A673 (cell line): ENCODE data around the gene CUBN. TPM values are rescaled to one million over a fixed set of nuclear protein-coding genes. Genes with fewer than 3 reads are reported as not detected.

Experiments
- BruUV-seq: library from RNA; stranded (reverse); fragments of 400-500 nt; replicated peaks from 2 replicates; lab custom pipeline; 2021; lab: Mats Ljungman, UMichigan
- CTCF ChIA-PET: fragments of 300-600 bp; sonication (Branson Sonifier 250); formaldehyde crosslinking; loops from one replicate; lab custom pipeline; 2022; ENCODE audit warnings: antibody characterized with exemption; lab: Charles Lee
- POLR2A ChIA-PET: fragments of 300-600 bp; sonication (Branson Sonifier 250); formaldehyde crosslinking; loops from one replicate; lab custom pipeline; 2022; ENCODE audit warnings: antibody characterized with exemption; ENCODE audit not compliant: low non-redundant PET; lab: Charles Lee
- DNase-seq: peaks from one replicate; pipeline ENCODE4 v3.0.0-alpha.2; 2015; ENCODE audit warnings: low spot score
- H3K27ac ChIP-seq: fragments of 200-600 bp; sonication (generic); 2 replicates; pipeline ENCODE4 v1.5.1; 2016; ENCODE audit warnings: mixed run types, low read depth, mild to moderate bottlenecking, mixed read lengths, antibody characterized with exemption, low read length; ENCODE audit not compliant: poor library complexity, severe bottlenecking
- H3K27me3 ChIP-seq: fragments of 200-600 bp; sonication (generic); replicated peaks from 2 replicates; pipeline ENCODE4 v1.6.1; 2017; ENCODE audit warnings: mixed run types, low read depth, mild to moderate bottlenecking, mixed read lengths, antibody characterized with exemption, low read length; ENCODE audit not compliant: insufficient read depth, poor library complexity
- H3K36me3 ChIP-seq: fragments of 200-600 bp; sonication (generic); 2 replicates; pipeline ENCODE4 v1.6.1; 2016; ENCODE audit warnings: mixed run types, mild to moderate bottlenecking, mixed read lengths, antibody characterized with exemption, low read length; ENCODE audit not compliant: insufficient read depth, poor library complexity, severe bottlenecking
- H3K4me1 ChIP-seq: fragments of 200-600 bp; sonication (generic); 2 replicates; pipeline ENCODE4 v1.6.1; 2017; ENCODE audit warnings: mixed run types, mild to moderate bottlenecking, mixed read lengths, antibody characterized with exemption, low read length; ENCODE audit not compliant: insufficient read depth, poor library complexity, severe bottlenecking
- H3K4me3 ChIP-seq: fragments of 200-600 bp; sonication (generic); 2 replicates; pipeline ENCODE4 v1.5.1; 2016; ENCODE audit warnings: low read depth, mixed run types, mild to moderate bottlenecking, mixed read lengths, low read length; ENCODE audit not compliant: poor library complexity, severe bottlenecking
- H3K9me3 ChIP-seq: fragments of 200-600 bp; sonication (generic); 2 replicates; pipeline ENCODE4 v1.6.1; 2016; ENCODE audit warnings: mixed run types, low read depth, mild to moderate bottlenecking, mixed read lengths, antibody characterized with exemption, low read length; ENCODE audit not compliant: poor library complexity, severe bottlenecking
- CTCF ChIP-seq: fragments of 300-800, 200-600 bp; sonication (generic); conservative IDR thresholded peaks from 2 replicates; pipeline ENCODE4 v1.5.1; 2017; ENCODE audit warnings: low read depth, mild to moderate bottlenecking, antibody characterized with exemption, low read length, moderate library complexity, mixed read lengths
- EZH2 ChIP-seq: fragments of 200-600 bp; sonication (generic); IDR thresholded peaks from 2 replicates; pipeline ENCODE4 v1.6.1; 2017; ENCODE audit warnings: borderline replicate concordance, low read depth, mild to moderate bottlenecking, mixed read lengths, antibody characterized with exemption, low read length; ENCODE audit not compliant: poor library complexity, severe bottlenecking
- intact Hi-C: fragments of 100-400 bp; cut with micrococcal nuclease; formaldehyde crosslinking; loops from one replicate; pipeline ENCODE4 v1.10.0; 2022; ENCODE audit not compliant: unreplicated experiment
- total RNA-seq: library from RNA; stranded (reverse); gene quantifications from 2 replicates; pipeline ENCODE4 v1.2.3, GENCODE V29; 2021

The CUBN gene
- total RNA-seq, 1 experiment from 2014 or later: 3.4 TPM

GRCh38 chr10:17059197-17059688, 70.4 kb downstream of the CUBN start:
- Histone ChIP-seq H3K4me1 (peaks cover 50% of the 10 kb centered on the region), H3K36me3 (no peaks in the 10 kb centered on the region), H3K27ac (peak overlapping the region; percentile 39), H3K9me3 (no peaks in the 10 kb centered on the region), H3K4me3 (no peak overlapping the region), H3K27me3 (no peaks in the 10 kb centered on the region)
- no peak for TF ChIP-seq EZH2
- TF ChIP-seq CTCF: no peak
- BruUV-seq: no TSS peak
- ChIA-PET POLR2A (interaction anchor here (0.7 kb wide), 1 partner anchor 125 kb away, joined by 3 read pairs; no protein-coding TSS in a partner anchor), CTCF (no interaction called here)
- peak; percentile 56 for DNase-seq
- intact Hi-C loops: no loop called here

GRCh38 chr10:17058093-17058492, 71.5 kb downstream of the CUBN start:
- Histone ChIP-seq H3K4me3 (no peak overlapping the region), H3K9me3 (no peaks in the 10 kb centered on the region), H3K4me1 (peaks cover 38% of the 10 kb centered on the region), H3K36me3 (no peaks in the 10 kb centered on the region), H3K27me3 (no peaks in the 10 kb centered on the region), H3K27ac (no peak overlapping the region)
- TF ChIP-seq CTCF: no peak
- no peak for TF ChIP-seq EZH2
- BruUV-seq: no TSS peak
- ChIA-PET POLR2A (no interaction called here), CTCF (no interaction called here)
- intact Hi-C loops: no loop called here
- no peak for DNase-seq

- H3K36me3 ChIP-seq: no peaks in the 10 kb centered on the region
- TF ChIP-seq EZH2 (no peak), CTCF (no peak)
- CTCF ChIA-PET: no interaction called here
- POLR2A ChIA-PET: no interaction called here
- no peaks in the 10 kb centered on the region for H3K27me3 ChIP-seq
- H3K4me3 ChIP-seq: no peak overlapping the region
- H3K9me3 ChIP-seq: peaks cover 4% of the 10 kb centered on the region
- H3K4me1 ChIP-seq: peaks cover 26% of the 10 kb centered on the region
- no peak for DNase-seq
- BruUV-seq: no TSS peak
- intact Hi-C loops: no loop called here
- H3K27ac ChIP-seq: no peak overlapping the region
Observed at GRCh38 chr10:17056781-17057428, 72.7 kb downstream of the CUBN start.
